H1 (cell line): ENCODE data around the gene PLEKHG3. TPM values are rescaled to one million over a fixed set of nuclear protein-coding genes. Genes with fewer than 3 reads are reported as not detected.

ENCODE experiments used
- POLR2AphosphoS5 ChIP-seq: IDR thresholded peaks from 2 replicates; pipeline ENCODE4 v1.6.1; 2011; ENCODE audit warnings: low read depth, low read length
- polyA plus RNA-seq, 7 experiments: library from polyadenylated mRNA; depleted of rRNA in 3 of 7; stranded (reverse) in 5 of 7; unstranded in 2 of 7; fragments of >200 nt in 5 of 7; fragments of 200-250 nt in 2 of 7; gene quantifications; 1 replicate in 5 of 7; 2 replicates in 1 of 7; 4 replicates in 1 of 7; pipeline versions ENCODE4 v1.2.1 to v1.2.3, GENCODE V29; 2011 to 2013; ENCODE audit warnings: missing spikeins in 2 of 7, mixed read lengths in 2 of 7
- total RNA-seq: library from RNA; stranded (reverse); fragmentation: NEBNext Ultra II Directional; extraction: Animal tissue kit (Norgen Biotek cat#: 25700); gene quantifications from 2 replicates; pipeline ENCODE4 v1.2.1, GENCODE V29; 2021
- TF ChIP-seq, protein P1 (sequence below): IDR thresholded peaks from 2 replicates; pipeline ENCODE4 v1.6.1; 2012; ENCODE audit warnings: inconsistent platforms

The PLEKHG3 gene
- total and polyA plus RNA-seq, 2 of the 8 experiments (the other 6 are each of a cell fraction or from before 2014, with no cell fraction given) = 43.4 to 90.6 TPM

DNA sequence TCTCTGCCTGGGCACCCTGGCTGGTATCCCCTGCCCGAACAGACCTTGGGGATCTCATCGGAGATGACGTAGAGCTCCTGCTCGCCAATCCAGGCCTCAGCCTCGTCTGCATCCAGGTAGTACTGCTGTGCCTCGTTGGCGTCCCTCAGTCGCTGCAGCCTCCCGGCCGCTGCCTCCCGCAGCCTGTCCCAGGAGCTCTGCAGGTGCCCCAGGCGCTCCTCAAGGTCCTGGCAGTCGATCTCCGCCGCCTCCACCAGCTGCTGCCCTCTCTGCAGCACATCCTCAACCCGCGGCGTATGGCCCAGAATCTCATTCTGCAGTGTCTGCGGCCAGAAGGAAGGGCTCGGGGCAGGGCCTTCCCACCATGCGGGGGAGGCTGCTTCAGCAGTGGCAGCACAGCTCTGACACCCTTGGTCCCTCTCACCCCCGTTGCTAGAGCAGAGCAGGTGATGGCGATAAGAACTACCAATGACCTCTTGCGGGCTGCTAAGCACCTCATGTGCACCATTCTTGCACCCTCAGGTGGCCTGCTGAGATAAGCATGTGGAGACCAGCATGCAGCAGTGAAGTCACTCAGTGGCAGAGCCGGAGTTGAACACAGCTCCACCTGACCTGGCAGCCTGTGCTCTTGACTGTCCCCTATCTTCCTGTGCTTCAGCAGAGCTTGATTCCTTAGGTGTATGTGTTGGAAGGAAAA lies 71.0 kb downstream of the PLEKHG3 start (continued):
- TF ChIP-seq, protein P1, sequence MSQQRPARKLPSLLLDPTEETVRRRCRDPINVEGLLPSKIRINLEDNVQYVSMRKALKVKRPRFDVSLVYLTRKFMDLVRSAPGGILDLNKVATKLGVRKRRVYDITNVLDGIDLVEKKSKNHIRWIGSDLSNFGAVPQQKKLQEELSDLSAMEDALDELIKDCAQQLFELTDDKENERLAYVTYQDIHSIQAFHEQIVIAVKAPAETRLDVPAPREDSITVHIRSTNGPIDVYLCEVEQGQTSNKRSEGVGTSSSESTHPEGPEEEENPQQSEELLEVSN = no peak
- no peak for TF ChIP-seq POLR2AphosphoS5
